Stimulated activated CD8-positive, alpha-beta memory T cell treated with anti-CD3 and anti-CD28 coated beads, Interleukin-12 subunit alpha, Interleukin-12 subunit beta, amount 100 ng/mL, for 24 hours (primary cell): ENCODE data around the gene TBC1D30.
"Not testable (repeated sequence)": the region's sequence is repeated elsewhere in the genome, so short reads cannot be mapped to it uniquely, and the experiment has no call there.

Experiments
- DNase-seq: peaks from one replicate; pipeline ENCODE4 v3.0.0-alpha.2; 2020; ENCODE audit errors: extremely low read depth

Gene TBC1D30

GRCh38 chr12:64806593-64807460 is 17.6 kb upstream of the TBC1D30 start:
- no peak for DNase-seq

- no peak for DNase-seq
Observed at GRCh38 chr12:64808110-64808509, 16.3 kb upstream of the TBC1D30 start.

GRCh38 chr12:64810831-64811230 is 13.6 kb upstream of the TBC1D30 start:
- no peak for DNase-seq

- DNase-seq = no peak
Observed at GRCh38 chr12:64813723-64814122, 10.7 kb upstream of the TBC1D30 start.

GRCh38 chr12:64814432-64814831 is 10.0 kb upstream of the TBC1D30 start:
- DNase-seq = no peak

- no peak for DNase-seq
Observed at GRCh38 chr12:64819816-64820402, 4.5 kb upstream of the TBC1D30 start.

GRCh38 chr12:64820593-64820992 is 3.9 kb upstream of the TBC1D30 start:
- DNase-seq = no peak

- DNase-seq = no peak
Observed at GRCh38 chr12:64821116-64821630, 3.3 kb upstream of the TBC1D30 start.

- DNase-seq = no peak
Observed at GRCh38 chr12:64824130-64824499, 332 bp upstream of the TBC1D30 start.

- DNase-seq = no peak
Observed at GRCh38 chr12:64825143-64826021, 935 bp downstream of the TBC1D30 start.

GRCh38 chr12:64826234-64826633 is 1.8 kb downstream of the TBC1D30 start:
- no peak for DNase-seq

- DNase-seq = no peak
Observed at GRCh38 chr12:64828713-64829112, 4.3 kb downstream of the TBC1D30 start.

GRCh38 chr12:64833928-64834327 is 9.5 kb downstream of the TBC1D30 start:
- no peak for DNase-seq

- no peak for DNase-seq
Observed at GRCh38 chr12:64835901-64836300, 11.5 kb downstream of the TBC1D30 start.

- no peak for DNase-seq
Observed at GRCh38 chr12:64836856-64837255, 12.4 kb downstream of the TBC1D30 start.

- no peak for DNase-seq
Observed at GRCh38 chr12:64837427-64837826, 13.0 kb downstream of the TBC1D30 start.

- DNase-seq = no peak
Observed at GRCh38 chr12:64840119-64840518, 15.7 kb downstream of the TBC1D30 start.

- no peak for DNase-seq
Observed at GRCh38 chr12:64840949-64841717, 16.7 kb downstream of the TBC1D30 start.

GRCh38 chr12:64848409-64848808 is 24.0 kb downstream of the TBC1D30 start:
- not testable (repeated sequence) for DNase-seq

GRCh38 chr12:64858882-64859605 is 34.6 kb downstream of the TBC1D30 start:
- no peak for DNase-seq
